ENCODE data around the gene MAPK9. TPM values are rescaled to one million over a fixed set of nuclear protein-coding genes. Genes with fewer than 3 reads are reported as not detected.

MAPK9 gene
- polyA plus RNA-seq, 3 donors: 9.7 to 19.6 (median 16.2) TPM

GRCh38 chr5:180214870-180215770, 76.8 kb downstream of the MAPK9 start:
- no peak for DNase-seq
- no peak overlapping the region for H3K9ac ChIP-seq (ENCODE audit: insufficient read depth, low read length, poor library complexity, severe bottlenecking)
- H3K4me2 ChIP-seq (replicated peaks; ENCODE audit: extremely low read depth, low read length, poor library complexity, severe bottlenecking): no peak overlapping the region
- TF ChIP-seq CTCF (IDR thresholded peaks at IDR 0.05): no peak
- H3K4me3 Mint-ChIP-seq: no peak overlapping the region
- intact Hi-C loops (cut with micrococcal nuclease): loop anchor here in 1 of 2 donors (5.0 kb wide), 1 partner anchor 88 kb away; no protein-coding TSS in a partner anchor
- H3K27me3 Mint-ChIP-seq (ENCODE audit: low read depth in 3 of 3): peaks cover 6 to 27% (median 10%) of the 10 kb centered on the region in 3 donors
- peaks cover 0 to 3% of the 10 kb centered on the region in 2 donors for H3K27me3 ChIP-seq (ENCODE audit: control insufficient read depth in 2 of 2, insufficient read depth in 2 of 2, low read length in 2 of 2)
- no peaks in the 10 kb centered on the region for H3K36me3 Mint-ChIP-seq
- no peaks in the 10 kb centered on the region for H3K4me1 ChIP-seq (ENCODE audit: control insufficient read depth in 1 of 2, insufficient read depth in 2 of 2, low read length in 2 of 2)
- 92% methylated on average over 7 of the region's 21 CpGs for WGBS (ENCODE audit: insufficient coverage)
- H3K9me3 Mint-ChIP-seq: peaks cover 14 to 39% (median 33%) of the 10 kb centered on the region in 7 donors
- H3K4me1 Mint-ChIP-seq: peaks cover 3% of the 10 kb centered on the region
- H4K20me1 ChIP-seq (ENCODE audit: insufficient read depth, low read length): no peaks in the 10 kb centered on the region
- no peak overlapping the region for H3K27ac Mint-ChIP-seq
- H3K9me3 ChIP-seq (replicated peaks in 1 of 2; ENCODE audit: control insufficient read depth in 1 of 2, insufficient read depth in 1 of 2, low read length in 2 of 2): peaks cover 20 to 24% of the 10 kb centered on the region in 2 donors
- H3K36me3 ChIP-seq (replicated peaks in 1 of 2; ENCODE audit: control insufficient read depth in 1 of 2, insufficient read depth in 2 of 2, low read length in 2 of 2): no peaks in the 10 kb centered on the region
- no peak overlapping the region for H2AFZ ChIP-seq (ENCODE audit: insufficient read depth, low read depth, low read length, poor library complexity, severe bottlenecking)
- H3K4me3 ChIP-seq (replicated peaks in 1 of 3; ENCODE audit: low read depth in 2 of 3, low read length in 3 of 3): no peak overlapping the region
- no peak overlapping the region for H3K27ac ChIP-seq (ENCODE audit: low read depth in 1 of 2, low read length in 2 of 2)
- no peaks in the 10 kb centered on the region for H3K79me2 ChIP-seq (ENCODE audit: insufficient read depth, low read length)

- peaks cover 3% of the 10 kb centered on the region for H3K4me1 Mint-ChIP-seq
- H3K4me3 Mint-ChIP-seq: no peak overlapping the region
- intact Hi-C loops (cut with micrococcal nuclease): loop anchor here in 1 of 2 donors (5.0 kb wide), 1 partner anchor 86 kb away; no protein-coding TSS in a partner anchor
Observed at GRCh38 chr5:180213657-180214207, 78.2 kb downstream of the MAPK9 start.

More at GRCh38 chr5:180213657-180214207, 78.2 kb downstream of the MAPK9 start:
- WGBS (ENCODE audit: insufficient coverage): 83% methylated on average over 5 of the region's 5 CpGs
- no peaks in the 10 kb centered on the region for H3K79me2 ChIP-seq (ENCODE audit: insufficient read depth, low read length)
- no peaks in the 10 kb centered on the region for H3K36me3 ChIP-seq (replicated peaks in 1 of 2; ENCODE audit: control insufficient read depth in 1 of 2, insufficient read depth in 2 of 2, low read length in 2 of 2)
- H2AFZ ChIP-seq (ENCODE audit: insufficient read depth, low read depth, low read length, poor library complexity, severe bottlenecking): no peak overlapping the region
- no peak overlapping the region for H3K4me3 ChIP-seq (replicated peaks in 1 of 3; ENCODE audit: low read depth in 2 of 3, low read length in 3 of 3)
- H3K27me3 ChIP-seq (ENCODE audit: control insufficient read depth in 2 of 2, insufficient read depth in 2 of 2, low read length in 2 of 2): peaks cover 0 to 8% of the 10 kb centered on the region in 2 donors
- no peak for DNase-seq
- H3K9ac ChIP-seq (ENCODE audit: insufficient read depth, low read length, poor library complexity, severe bottlenecking): no peak overlapping the region
- no peak overlapping the region for H3K27ac Mint-ChIP-seq
- no peaks in the 10 kb centered on the region for H4K20me1 ChIP-seq (ENCODE audit: insufficient read depth, low read length)
- H3K27me3 Mint-ChIP-seq (ENCODE audit: low read depth in 3 of 3): peaks cover 9 to 34% (median 18%) of the 10 kb centered on the region in 3 donors
- H3K27ac ChIP-seq (ENCODE audit: low read depth in 1 of 2, low read length in 2 of 2): no peak overlapping the region
- peaks cover 6 to 41% (median 28%) of the 10 kb centered on the region in 7 donors for H3K9me3 Mint-ChIP-seq
- peaks cover 11 to 23% of the 10 kb centered on the region in 2 donors for H3K9me3 ChIP-seq (replicated peaks in 1 of 2; ENCODE audit: control insufficient read depth in 1 of 2, insufficient read depth in 1 of 2, low read length in 2 of 2)
- peaks cover 0 to 5% of the 10 kb centered on the region in 2 donors for H3K4me1 ChIP-seq (ENCODE audit: control insufficient read depth in 1 of 2, insufficient read depth in 2 of 2, low read length in 2 of 2)
- no peak for TF ChIP-seq CTCF (IDR thresholded peaks at IDR 0.05)
- no peaks in the 10 kb centered on the region for H3K36me3 Mint-ChIP-seq
- H3K4me2 ChIP-seq (replicated peaks; ENCODE audit: extremely low read depth, low read length, poor library complexity, severe bottlenecking): no peak overlapping the region

Measured in CD14-positive monocyte (primary cell).